ENCODE measurements around the gene CADM4.

CADM4 gene

DNA sequence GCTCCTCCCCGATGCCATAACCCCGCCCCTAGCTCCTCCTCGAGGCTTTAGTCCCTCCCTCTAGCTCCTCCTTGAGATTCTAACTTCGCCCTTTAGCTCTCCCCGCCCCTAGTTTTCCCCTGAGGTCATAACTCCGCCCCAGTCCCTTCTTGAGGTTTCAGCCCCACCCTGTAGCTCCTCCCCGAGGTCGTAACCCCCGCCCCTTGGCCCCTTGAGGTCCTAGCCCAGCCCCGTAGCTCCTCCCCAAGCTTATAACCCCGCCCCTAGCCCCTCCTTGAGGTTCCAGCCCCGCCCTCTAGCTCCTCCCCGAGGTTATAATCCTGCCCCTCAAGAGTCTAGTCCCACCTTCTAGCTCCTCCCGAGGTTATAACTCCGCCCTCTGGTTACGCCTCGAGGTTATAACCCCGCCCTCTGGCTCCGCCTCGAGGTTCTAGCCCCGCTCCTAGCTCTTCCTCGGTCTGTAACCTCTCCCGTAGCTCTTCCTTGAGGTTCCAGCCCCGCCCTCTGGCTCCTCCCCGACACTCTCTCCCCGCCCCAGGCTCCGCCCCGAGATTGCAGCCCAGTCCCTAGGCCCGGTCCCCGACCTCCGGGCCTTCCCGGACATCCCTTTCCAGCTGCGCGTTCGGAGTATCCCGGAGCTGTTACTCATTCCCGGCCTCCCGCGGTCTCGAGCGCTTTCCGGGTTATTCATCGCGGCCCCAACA, 28.9 kb upstream of the CADM4 start:
- Histone ChIP-seq H2AFZ (ENCODE audit: low read length) (peak overlapping the region; percentile 99), H3K36me3 (replicated peaks in 1 of 2; ENCODE audit: control insufficient read depth in 2 of 2, insufficient read depth in 2 of 2, low read length in 2 of 2) (no peaks in the 10 kb centered on the region), H2AK5ac (ENCODE audit: low read depth, low read length) (no peak overlapping the region), H3K4me2 (ENCODE audit: insufficient read depth, low read length, poor library complexity, severe bottlenecking) (peak overlapping the region; percentile 84), H2BK5ac (ENCODE audit: low read length) (no peak overlapping the region), H3K27ac (replicated peaks; ENCODE audit: low read length) (no peak overlapping the region), H2BK15ac (ENCODE audit: low read length) (peak overlapping the region; percentile 79), H3K4me1 (ENCODE audit: control insufficient read depth in 2 of 2, insufficient read depth in 1 of 2, low read depth in 1 of 2, low read length in 2 of 2) (peaks cover 10 to 12% of the 10 kb centered on the region in 2 donors), H3K4me3 (ENCODE audit: low read length in 2 of 2) (peak overlapping the region; percentile 47 to 76), H4K91ac (ENCODE audit: low read depth, low read length, poor library complexity) (no peak overlapping the region), H3K9ac (ENCODE audit: low read depth, low read length, poor library complexity) (no peak overlapping the region), H3K14ac (ENCODE audit: low read length) (no peak overlapping the region), H3K9me3 (replicated peaks in 1 of 2; ENCODE audit: control insufficient read depth in 2 of 2, insufficient read depth in 1 of 2, low read depth in 1 of 2, low read length in 2 of 2) (peaks cover 3 to 4% of the 10 kb centered on the region in 2 donors), H3K79me1 (ENCODE audit: low read depth, low read length) (peaks cover 3% of the 10 kb centered on the region), H2BK12ac (ENCODE audit: low read length) (no peak overlapping the region), H3K18ac (ENCODE audit: low read length) (peak overlapping the region; percentile 83), H2BK120ac (ENCODE audit: low read depth, low read length) (no peak overlapping the region), H3K27me3 (ENCODE audit: control insufficient read depth in 3 of 3, insufficient read depth in 3 of 3, low read depth in 1 of 3, low read length in 3 of 3) (peaks cover 6 to 25% (median 17%) of the 10 kb centered on the region in 3 experiments), H3K4ac (ENCODE audit: low read length) (no peak overlapping the region), H3K23ac (ENCODE audit: low read depth, low read length, poor library complexity) (peak overlapping the region; percentile 1), H4K8ac (ENCODE audit: low read depth, low read length) (no peak overlapping the region)
- WGBS, 2 donors (ENCODE audit: extremely low coverage in 2 of 2, insufficient read length in 2 of 2, insufficient replicate concordance in 1 of 2), result no CpG with 5 or more reads among the region's 44 CpGs
- DNase-seq (ENCODE audit: low spot score), result peak; percentile 99

DNA sequence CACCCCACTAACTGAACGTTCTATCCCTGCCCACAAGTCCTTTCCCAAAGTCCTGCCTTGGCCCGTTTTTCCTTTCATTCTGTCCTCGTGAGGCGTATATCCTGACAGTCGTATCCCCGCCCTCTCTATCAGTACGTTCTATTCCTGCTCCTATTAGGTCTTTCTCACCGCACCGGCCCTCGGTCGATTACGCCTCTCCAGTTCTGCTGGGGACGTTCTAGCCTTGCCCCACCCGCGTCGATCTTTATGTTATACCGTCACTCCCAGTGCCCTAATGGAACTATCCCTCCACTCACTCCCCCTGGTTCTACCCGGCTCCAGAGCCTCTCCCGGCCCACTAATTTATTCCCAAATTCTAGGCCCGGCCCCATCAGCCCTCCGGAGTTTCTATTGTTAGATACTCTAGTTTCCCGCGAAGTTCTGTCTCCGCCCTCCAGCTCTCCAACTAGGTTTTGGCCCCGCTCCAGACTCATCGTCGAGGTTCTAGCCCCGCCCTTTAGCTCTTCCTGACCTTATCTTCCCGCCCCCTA, 28.3 kb upstream of the CADM4 start:
- H4K91ac ChIP-seq (ENCODE audit: low read depth, low read length, poor library complexity), result peak overlapping the region; percentile 68
- no CpG with 5 or more reads among the region's 29 CpGs for WGBS, 2 donors (ENCODE audit: extremely low coverage in 2 of 2, insufficient read length in 2 of 2, insufficient replicate concordance in 1 of 2)
- peak overlapping the region; percentile 27 for H3K9ac ChIP-seq (ENCODE audit: low read depth, low read length, poor library complexity)
- H3K18ac ChIP-seq (ENCODE audit: low read length), result peak overlapping the region; percentile 84
- no peak for DNase-seq (ENCODE audit: low spot score)
- H2BK15ac ChIP-seq (ENCODE audit: low read length), result peak overlapping the region; percentile 86
- H3K36me3 ChIP-seq (replicated peaks in 1 of 2; ENCODE audit: control insufficient read depth in 2 of 2, insufficient read depth in 2 of 2, low read length in 2 of 2), result peaks cover 0 to 2% of the 10 kb centered on the region in 2 donors
- H2BK120ac ChIP-seq (ENCODE audit: low read depth, low read length), result no peak overlapping the region
- H3K4me1 ChIP-seq (ENCODE audit: control insufficient read depth in 2 of 2, insufficient read depth in 1 of 2, low read depth in 1 of 2, low read length in 2 of 2), result peaks cover 10 to 12% of the 10 kb centered on the region in 2 donors
- peak overlapping the region; percentile 63 for H2BK12ac ChIP-seq (ENCODE audit: low read length)
- H3K79me1 ChIP-seq (ENCODE audit: low read depth, low read length), result peaks cover 3% of the 10 kb centered on the region
- peak overlapping the region; percentile 100 for H4K8ac ChIP-seq (ENCODE audit: low read depth, low read length)
- peak overlapping the region; percentile 43 to 73 for H3K4me3 ChIP-seq (ENCODE audit: low read length in 2 of 2)
- H2AK5ac ChIP-seq (ENCODE audit: low read depth, low read length), result peak overlapping the region; percentile 100
- H2BK5ac ChIP-seq (ENCODE audit: low read length), result no peak overlapping the region
- no peak overlapping the region for H3K23ac ChIP-seq (ENCODE audit: low read depth, low read length, poor library complexity)
- peak overlapping the region; percentile 78 for H3K4ac ChIP-seq (ENCODE audit: low read length)
- peak overlapping the region; percentile 99 for H2AFZ ChIP-seq (ENCODE audit: low read length)
- H3K27me3 ChIP-seq (ENCODE audit: control insufficient read depth in 3 of 3, insufficient read depth in 3 of 3, low read depth in 1 of 3, low read length in 3 of 3), result peaks cover 6 to 25% (median 17%) of the 10 kb centered on the region in 3 experiments
- peak overlapping the region; percentile 51 for H3K4me2 ChIP-seq (ENCODE audit: insufficient read depth, low read length, poor library complexity, severe bottlenecking)
- peaks cover 3 to 4% of the 10 kb centered on the region in 2 donors for H3K9me3 ChIP-seq (replicated peaks in 1 of 2; ENCODE audit: control insufficient read depth in 2 of 2, insufficient read depth in 1 of 2, low read depth in 1 of 2, low read length in 2 of 2)
- no peak overlapping the region for H3K14ac ChIP-seq (ENCODE audit: low read length)
- no peak overlapping the region for H3K27ac ChIP-seq (replicated peaks; ENCODE audit: low read length)

DNA sequence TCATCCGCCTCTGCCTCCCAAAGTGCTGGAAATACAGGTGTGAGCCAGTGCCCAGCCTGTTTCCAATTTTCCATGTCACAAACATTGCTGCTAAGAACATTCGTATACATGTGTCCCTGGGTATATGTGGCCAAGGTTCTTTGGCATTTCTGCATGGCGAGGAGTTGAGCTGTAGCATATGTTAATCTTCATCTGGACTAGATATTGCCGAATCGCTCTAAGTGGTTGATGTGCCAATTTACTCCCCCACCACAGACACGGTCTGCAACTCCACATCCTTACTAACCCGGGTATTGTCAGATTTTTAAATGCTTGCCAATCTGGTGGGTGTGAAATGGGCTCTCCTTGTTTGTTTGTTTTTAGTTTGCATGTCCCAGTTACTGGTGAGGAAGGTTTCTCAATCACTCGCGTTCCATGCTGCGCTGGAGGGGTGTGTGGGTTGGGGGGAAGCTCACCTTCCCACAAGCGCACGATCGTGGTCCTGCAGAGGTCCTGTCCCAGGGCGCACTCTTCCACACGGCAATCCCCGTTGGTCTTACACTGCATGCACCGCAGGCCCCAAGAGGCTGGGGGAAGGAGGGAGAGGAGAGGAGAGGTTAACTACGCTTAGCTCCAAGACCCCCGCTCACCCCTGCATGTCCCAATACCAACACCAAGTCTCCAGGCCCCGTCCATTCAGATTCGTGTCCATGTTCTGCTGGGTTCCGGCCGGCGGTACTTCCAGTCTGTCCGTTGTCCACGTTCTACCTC, 27.7 kb upstream of the CADM4 start:
- WGBS, 2 donors (ENCODE audit: extremely low coverage in 2 of 2, insufficient read length in 2 of 2, insufficient replicate concordance in 1 of 2), result no CpG with 5 or more reads among the region's 26 CpGs
- Histone ChIP-seq H3K79me1 (ENCODE audit: low read depth, low read length) (peaks cover 3% of the 10 kb centered on the region), H3K27me3 (ENCODE audit: control insufficient read depth in 3 of 3, insufficient read depth in 3 of 3, low read depth in 1 of 3, low read length in 3 of 3) (peaks cover 6 to 25% (median 17%) of the 10 kb centered on the region in 3 experiments), H2BK120ac (ENCODE audit: low read depth, low read length) (no peak overlapping the region), H3K9me3 (replicated peaks in 1 of 2; ENCODE audit: control insufficient read depth in 2 of 2, insufficient read depth in 1 of 2, low read depth in 1 of 2, low read length in 2 of 2) (peaks cover 3 to 4% of the 10 kb centered on the region in 2 donors), H3K36me3 (replicated peaks in 1 of 2; ENCODE audit: control insufficient read depth in 2 of 2, insufficient read depth in 2 of 2, low read length in 2 of 2) (peaks cover 0 to 2% of the 10 kb centered on the region in 2 donors), H2BK15ac (ENCODE audit: low read length) (peak overlapping the region; percentile 86), H2BK12ac (ENCODE audit: low read length) (peak overlapping the region; percentile 86), H2BK5ac (ENCODE audit: low read length) (no peak overlapping the region), H4K8ac (ENCODE audit: low read depth, low read length) (peak overlapping the region; percentile 100), H4K91ac (ENCODE audit: low read depth, low read length, poor library complexity) (peak overlapping the region; percentile 68), H3K23ac (ENCODE audit: low read depth, low read length, poor library complexity) (peak overlapping the region; percentile 49), H3K4me1 (ENCODE audit: control insufficient read depth in 2 of 2, insufficient read depth in 1 of 2, low read depth in 1 of 2, low read length in 2 of 2) (peaks cover 10 to 12% of the 10 kb centered on the region in 2 donors), H3K27ac (replicated peaks; ENCODE audit: low read length) (no peak overlapping the region), H3K18ac (ENCODE audit: low read length) (peak overlapping the region; percentile 84), H3K4me2 (ENCODE audit: insufficient read depth, low read length, poor library complexity, severe bottlenecking) (peak overlapping the region; percentile 51), H3K4ac (ENCODE audit: low read length) (peak overlapping the region; percentile 78), H3K4me3 (ENCODE audit: low read length in 2 of 2) (peak overlapping the region; percentile 4 to 43), H2AK5ac (ENCODE audit: low read depth, low read length) (peak overlapping the region; percentile 100), H3K9ac (ENCODE audit: low read depth, low read length, poor library complexity) (peak overlapping the region; percentile 27), H3K14ac (ENCODE audit: low read length) (no peak overlapping the region), H2AFZ (ENCODE audit: low read length) (peak overlapping the region; percentile 99)
- DNase-seq (ENCODE audit: low spot score), result no peak

DNA sequence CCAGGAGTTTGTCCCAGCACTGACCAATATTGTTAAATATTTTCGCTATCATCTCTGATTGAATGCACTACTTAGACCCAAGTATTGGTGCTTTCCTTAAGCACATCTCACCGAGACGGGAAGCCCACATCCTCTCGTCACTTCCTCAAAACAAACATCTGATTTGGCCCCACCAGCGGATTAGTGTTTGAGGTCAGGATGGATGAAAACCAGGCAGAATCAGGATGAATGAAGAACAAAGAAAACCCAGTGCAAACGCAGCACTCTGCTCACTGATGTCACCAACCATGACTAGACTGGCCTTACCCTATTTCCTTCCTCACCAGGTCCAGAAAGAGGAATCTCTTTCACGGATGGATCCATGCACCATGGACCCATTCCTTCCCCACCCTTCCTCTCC, 24.4 kb upstream of the CADM4 start:
- Histone ChIP-seq H3K36me3 (replicated peaks in 1 of 2; ENCODE audit: control insufficient read depth in 2 of 2, insufficient read depth in 2 of 2, low read length in 2 of 2) (peaks cover 4 to 8% of the 10 kb centered on the region in 2 donors), H3K4ac (ENCODE audit: low read length) (no peak overlapping the region), H3K79me1 (ENCODE audit: low read depth, low read length) (peaks cover 3% of the 10 kb centered on the region), H3K4me3 (ENCODE audit: low read length in 2 of 2) (no peak overlapping the region), H3K18ac (ENCODE audit: low read length) (no peak overlapping the region), H2BK12ac (ENCODE audit: low read length) (no peak overlapping the region), H3K9me3 (replicated peaks in 1 of 2; ENCODE audit: control insufficient read depth in 2 of 2, insufficient read depth in 1 of 2, low read depth in 1 of 2, low read length in 2 of 2) (peaks cover 3 to 4% of the 10 kb centered on the region in 2 donors), H2BK120ac (ENCODE audit: low read depth, low read length) (no peak overlapping the region), H3K4me1 (ENCODE audit: control insufficient read depth in 2 of 2, insufficient read depth in 1 of 2, low read depth in 1 of 2, low read length in 2 of 2) (peaks cover under 1 to 8% of the 10 kb centered on the region in 2 donors), H2AFZ (ENCODE audit: low read length) (no peak overlapping the region), H4K91ac (ENCODE audit: low read depth, low read length, poor library complexity) (no peak overlapping the region), H3K23ac (ENCODE audit: low read depth, low read length, poor library complexity) (no peak overlapping the region), H3K27me3 (ENCODE audit: control insufficient read depth in 3 of 3, insufficient read depth in 3 of 3, low read depth in 1 of 3, low read length in 3 of 3) (peaks cover 0 to 1% (median 1%) of the 10 kb centered on the region in 3 experiments), H3K27ac (replicated peaks; ENCODE audit: low read length) (no peak overlapping the region), H3K4me2 (ENCODE audit: insufficient read depth, low read length, poor library complexity, severe bottlenecking) (no peak overlapping the region), H2BK15ac (ENCODE audit: low read length) (no peak overlapping the region), H3K14ac (ENCODE audit: low read length) (no peak overlapping the region), H4K8ac (ENCODE audit: low read depth, low read length) (no peak overlapping the region), H2BK5ac (ENCODE audit: low read length) (no peak overlapping the region), H3K9ac (ENCODE audit: low read depth, low read length, poor library complexity) (no peak overlapping the region), H2AK5ac (ENCODE audit: low read depth, low read length) (no peak overlapping the region)
- no peak for DNase-seq (ENCODE audit: low spot score)
- WGBS, 2 donors (ENCODE audit: extremely low coverage in 2 of 2, insufficient read length in 2 of 2, insufficient replicate concordance in 1 of 2), result no CpG with 5 or more reads among the region's 7 CpGs

All from neuronal stem cell (in vitro differentiated cells).